Measurements from ENCODE around the gene NFIC. TPM values are rescaled to one million over a fixed set of nuclear protein-coding genes. Genes with fewer than 3 reads are reported as not detected.

NFIC gene
- total RNA-seq, 1 experiment from 2014 or later: 8.0 TPM

DNA sequence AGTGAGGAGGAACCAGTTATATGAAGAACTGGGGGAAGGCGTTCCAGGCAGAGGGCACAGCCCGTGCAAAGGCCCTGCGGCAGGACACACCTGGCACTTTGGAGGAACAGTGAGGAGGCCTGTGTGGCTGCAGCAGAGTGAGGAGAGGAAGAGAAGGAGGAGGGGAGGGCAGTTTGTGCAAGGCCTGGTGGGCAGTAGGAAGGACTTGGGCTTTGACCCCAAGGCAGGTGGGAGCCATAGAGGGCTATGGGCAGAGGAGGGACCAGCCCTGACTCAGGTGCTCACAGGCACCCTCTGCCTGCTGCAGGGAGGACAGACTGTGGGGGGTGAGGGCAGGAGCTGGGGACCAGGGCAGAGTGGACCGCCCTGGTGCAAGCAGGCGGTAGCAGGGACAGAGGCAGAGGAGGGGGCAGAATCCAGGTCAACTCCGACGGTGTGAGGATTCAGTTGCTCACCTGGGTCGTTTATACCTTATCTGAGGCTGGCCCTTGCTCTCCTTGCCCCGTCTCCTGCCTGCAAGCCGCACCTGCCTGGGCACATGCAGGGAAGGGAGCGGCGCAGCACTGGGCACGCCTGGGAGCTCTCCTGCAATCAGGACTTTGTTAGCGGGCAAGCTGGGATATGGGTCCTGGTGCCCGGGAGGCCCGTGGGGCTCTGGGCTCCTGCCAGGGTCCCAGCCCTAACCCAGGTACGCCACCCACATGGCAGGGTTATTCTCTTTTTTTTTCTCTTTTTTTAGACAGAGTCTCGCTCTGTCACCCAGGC lies 34.8 kb downstream of the NFIC start:
- no peak overlapping the region for H4K5ac ChIP-seq (ENCODE audit: insufficient read length, low read depth, low read length)
- no peak overlapping the region for H3K4me2 ChIP-seq (ENCODE audit: insufficient read depth, insufficient read length, low read length)
- no peak overlapping the region for H2BK12ac ChIP-seq (ENCODE audit: insufficient read length, low read depth, low read length)
- TF ChIP-seq, protein P1, sequence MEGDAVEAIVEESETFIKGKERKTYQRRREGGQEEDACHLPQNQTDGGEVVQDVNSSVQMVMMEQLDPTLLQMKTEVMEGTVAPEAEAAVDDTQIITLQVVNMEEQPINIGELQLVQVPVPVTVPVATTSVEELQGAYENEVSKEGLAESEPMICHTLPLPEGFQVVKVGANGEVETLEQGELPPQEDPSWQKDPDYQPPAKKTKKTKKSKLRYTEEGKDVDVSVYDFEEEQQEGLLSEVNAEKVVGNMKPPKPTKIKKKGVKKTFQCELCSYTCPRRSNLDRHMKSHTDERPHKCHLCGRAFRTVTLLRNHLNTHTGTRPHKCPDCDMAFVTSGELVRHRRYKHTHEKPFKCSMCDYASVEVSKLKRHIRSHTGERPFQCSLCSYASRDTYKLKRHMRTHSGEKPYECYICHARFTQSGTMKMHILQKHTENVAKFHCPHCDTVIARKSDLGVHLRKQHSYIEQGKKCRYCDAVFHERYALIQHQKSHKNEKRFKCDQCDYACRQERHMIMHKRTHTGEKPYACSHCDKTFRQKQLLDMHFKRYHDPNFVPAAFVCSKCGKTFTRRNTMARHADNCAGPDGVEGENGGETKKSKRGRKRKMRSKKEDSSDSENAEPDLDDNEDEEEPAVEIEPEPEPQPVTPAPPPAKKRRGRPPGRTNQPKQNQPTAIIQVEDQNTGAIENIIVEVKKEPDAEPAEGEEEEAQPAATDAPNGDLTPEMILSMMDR (conservative IDR thresholded peaks at IDR 0.05): no peak
- H3K36me3 Mint-ChIP-seq (ENCODE audit: insufficient read depth in 1 of 3, low read depth in 3 of 3): no peaks in the 10 kb centered on the region; a peak in 2 of 7 replicates
- H3K4ac ChIP-seq (ENCODE audit: low read depth, low read length): no peak overlapping the region
- no peaks in the 10 kb centered on the region for H3K27me3 ChIP-seq (ENCODE audit: insufficient read depth, low read length)
- no peak overlapping the region for H2AFZ ChIP-seq (ENCODE audit: low read length)
- H4K20me1 ChIP-seq (ENCODE audit: control insufficient read depth, insufficient read depth, insufficient read length): no peaks in the 10 kb centered on the region
- DNase-seq: no peak
- no peak overlapping the region for H3T11ph ChIP-seq (ENCODE audit: low read length)
- no peak overlapping the region for H3K56ac ChIP-seq (ENCODE audit: insufficient read length, low read depth, low read length)
- no peak overlapping the region for H2BK5ac ChIP-seq (ENCODE audit: insufficient read length, low read length)
- H2AK5ac ChIP-seq (ENCODE audit: insufficient read length, low read length): no peak overlapping the region
- H3K23ac ChIP-seq (ENCODE audit: insufficient read length, low read depth, low read length): no peak overlapping the region
- H3K79me2 ChIP-seq (ENCODE audit: insufficient read depth, low read length): no peaks in the 10 kb centered on the region
- H2BK15ac ChIP-seq (ENCODE audit: low read depth, low read length): no peak overlapping the region
- no peak overlapping the region for H3K27ac Mint-ChIP-seq
- H3K23me2 ChIP-seq (ENCODE audit: insufficient read length, low read depth, low read length, poor library complexity, severe bottlenecking): no peaks in the 10 kb centered on the region
- no peak overlapping the region for H4K8ac ChIP-seq (replicated peaks; ENCODE audit: insufficient read length, low read depth, low read length)
- H2BK20ac ChIP-seq (ENCODE audit: low read depth, low read length, poor library complexity, severe bottlenecking): no peak overlapping the region
- no peak overlapping the region for H3K18ac ChIP-seq (ENCODE audit: insufficient read length, low read depth, low read length)
- H3K9me3 ChIP-seq (ENCODE audit: control insufficient read depth, low read depth, low read length): no peaks in the 10 kb centered on the region
- no peak overlapping the region for H3K27ac ChIP-seq (ENCODE audit: insufficient read length, low read depth, low read length)
- no peak overlapping the region for H3K9ac ChIP-seq (ENCODE audit: extremely low read depth, insufficient read length, low read length)
- H3K79me1 ChIP-seq (ENCODE audit: insufficient read depth, low read depth, low read length, poor library complexity, severe bottlenecking): no peaks in the 10 kb centered on the region
- no peak overlapping the region for H4K91ac ChIP-seq (ENCODE audit: insufficient read length, low read depth, low read length)
- WGBS (ENCODE audit: extremely low coverage, insufficient read length, low lambda C conversion rate): no CpG with 5 or more reads among the region's 18 CpGs
- H3K4me1 ChIP-seq (ENCODE audit: insufficient read depth, low read length): no peaks in the 10 kb centered on the region
- H3K14ac ChIP-seq (ENCODE audit: insufficient read depth, low read length): no peak overlapping the region; the same call in 1 of the 2 replicates
- peaks cover 42% of the 10 kb centered on the region for H3K27me3 Mint-ChIP-seq (ENCODE audit: low read depth)
- peaks cover 3 to 13% of the 10 kb centered on the region in 2 experiments for H3K4me1 Mint-ChIP-seq
- H3K4me3 Mint-ChIP-seq: no peak overlapping the region
- H3K9me3 Mint-ChIP-seq: peaks cover 2 to 4% of the 10 kb centered on the region in 2 experiments
- H2BK120ac ChIP-seq (ENCODE audit: low read depth, low read length, poor library complexity, severe bottlenecking): no peak overlapping the region
